LoVo (cell line): ENCODE measurements around the gene PRKCE.
"Not testable (repeated sequence)": the region's sequence is repeated elsewhere in the genome, so short reads cannot be mapped to it uniquely, and the experiment has no call there.

ENCODE experiments used
- DNase-seq: peaks from one replicate; pipeline ENCODE4 v3.0.0-alpha.2; 2016; ENCODE audit warnings: low spot score

PRKCE gene

DNA sequence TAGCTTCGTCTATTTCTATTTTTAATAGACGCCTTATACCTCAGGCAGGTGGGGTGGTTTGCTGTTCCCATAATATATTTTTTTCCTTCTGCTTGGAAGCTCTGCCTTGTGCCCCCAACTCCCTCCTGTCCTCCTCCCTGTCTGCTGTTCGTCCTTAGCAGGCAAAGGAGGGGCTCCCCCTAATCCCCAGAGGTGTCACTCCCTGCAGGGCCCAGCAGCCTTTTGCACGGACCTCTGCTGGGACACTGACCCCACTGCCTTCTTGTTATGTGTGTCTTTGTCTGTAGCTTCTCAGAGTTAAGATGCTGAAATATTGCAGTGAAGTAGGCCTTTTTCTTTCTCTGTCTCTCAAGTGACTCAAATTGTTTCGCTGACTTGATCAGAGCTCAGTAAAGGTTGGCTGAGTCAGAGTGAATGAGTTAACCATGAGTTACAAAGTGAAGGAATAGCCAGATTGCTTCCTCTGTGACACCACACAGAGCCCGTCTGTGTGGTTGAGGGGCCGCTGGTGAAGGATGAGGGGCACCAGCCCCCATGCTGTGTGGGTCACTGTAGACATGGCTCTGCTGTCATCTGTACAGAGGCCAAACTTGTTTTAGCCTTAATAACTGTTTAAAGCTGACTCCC, 47.7 kb downstream of the PRKCE start:
- no peak for DNase-seq

DNA sequence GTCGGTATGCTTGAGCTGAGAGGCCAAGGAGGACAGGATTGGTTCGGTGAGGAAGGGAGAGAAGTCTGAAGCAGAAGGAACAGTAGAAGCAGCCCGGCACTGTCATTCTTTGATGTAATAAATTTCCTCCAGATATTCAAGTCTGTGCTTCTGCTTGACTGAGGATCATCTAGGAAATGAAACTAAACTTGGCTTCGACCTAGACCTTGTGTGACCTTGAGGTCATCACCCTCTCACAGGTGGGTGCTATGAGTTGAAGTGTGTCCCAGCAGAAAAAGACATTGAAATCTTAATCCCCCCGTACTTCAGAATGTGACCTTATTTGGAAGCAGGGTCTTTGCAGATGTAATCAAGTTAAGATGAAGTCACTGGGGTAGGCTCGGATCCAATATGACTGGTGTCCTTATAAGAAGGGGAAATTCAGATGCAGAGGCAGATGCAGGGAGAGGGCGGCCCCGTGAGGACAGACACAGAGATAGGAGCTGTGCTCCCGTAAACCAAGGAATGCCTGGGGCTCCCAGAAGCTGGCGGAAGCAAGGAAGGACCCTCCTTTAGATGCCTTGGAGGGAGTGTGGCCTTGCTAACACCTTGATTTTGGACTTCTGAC, 49.0 kb downstream of the PRKCE start:
- DNase-seq: no peak

DNA sequence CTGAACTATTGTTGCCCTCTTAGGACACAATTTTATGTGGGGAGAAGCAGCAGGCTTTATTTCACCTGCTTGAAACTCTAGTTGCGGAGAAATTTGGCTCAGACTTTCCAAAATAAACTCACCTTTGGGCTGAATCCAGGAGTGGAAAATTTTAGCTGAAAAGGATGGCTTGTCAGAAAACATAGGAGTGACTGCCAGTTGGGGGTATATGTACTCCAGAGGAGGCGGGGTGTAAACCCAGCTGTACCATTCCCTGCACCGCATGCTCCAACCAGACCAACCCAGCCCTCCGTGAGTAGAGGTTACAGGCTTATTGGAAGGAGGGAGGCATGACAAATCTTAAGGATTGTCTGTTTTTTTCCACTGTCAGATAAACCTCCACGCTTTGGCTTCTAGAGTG, 53.8 kb downstream of the PRKCE start:
- no peak for DNase-seq

DNA sequence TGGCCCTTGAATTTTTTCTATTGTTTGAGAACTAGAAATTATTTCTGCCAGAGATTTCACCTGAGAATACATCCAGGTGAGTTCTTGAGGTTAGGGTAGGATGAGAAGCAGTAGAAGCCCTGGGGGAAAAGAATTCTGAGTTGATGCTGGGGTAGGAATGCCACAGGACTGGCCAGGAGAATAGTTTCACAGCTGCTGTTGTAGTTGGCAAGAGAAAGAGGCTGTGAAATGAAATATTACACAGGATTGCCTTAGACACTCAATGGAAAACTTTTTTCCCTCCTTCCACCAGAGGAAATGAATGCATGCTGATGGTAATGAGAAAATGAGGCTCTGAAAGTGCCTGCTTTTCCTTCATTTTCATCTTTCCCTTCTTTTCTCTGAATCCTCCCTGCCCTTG, 54.6 kb downstream of the PRKCE start:
- DNase-seq: no peak

DNA sequence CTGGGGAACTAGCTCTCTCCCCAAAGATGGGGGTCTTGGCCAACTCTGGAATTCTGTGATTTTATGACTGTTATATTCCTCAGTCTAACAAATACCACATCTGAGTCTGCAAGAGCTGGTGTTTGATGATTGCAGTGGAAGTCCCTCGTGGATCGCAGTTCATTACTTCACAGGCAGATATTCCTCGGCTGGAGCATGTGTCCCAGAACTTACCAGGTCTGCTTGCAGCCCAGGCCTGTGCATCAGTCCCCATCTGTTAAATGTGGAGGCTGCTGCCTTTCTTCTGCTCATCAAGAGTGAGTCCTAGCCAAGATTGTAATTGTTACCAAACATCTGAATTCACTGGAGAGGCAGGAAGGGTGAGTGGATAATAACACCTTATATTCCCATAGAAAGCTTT, 55.5 kb downstream of the PRKCE start:
- DNase-seq: no peak

DNA sequence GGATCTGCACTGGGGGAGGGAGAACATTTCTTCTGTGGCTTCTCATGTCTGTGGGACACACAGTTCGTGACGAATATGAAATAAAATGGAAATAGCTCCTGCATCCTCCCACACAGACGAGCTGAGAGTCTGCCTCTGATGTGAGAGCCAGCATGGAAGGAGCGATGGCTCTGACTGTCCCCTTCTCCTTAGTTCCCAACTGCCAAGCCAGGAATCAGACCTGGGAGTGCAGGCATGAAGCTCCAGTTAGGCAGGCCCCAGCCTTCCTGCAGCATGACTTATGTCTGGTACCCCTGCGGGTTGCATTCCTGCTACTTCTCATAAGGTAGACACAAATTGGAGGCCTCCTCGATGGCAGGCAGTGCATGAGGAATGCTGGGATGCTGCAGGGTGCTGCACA, 56.2 kb downstream of the PRKCE start:
- no peak for DNase-seq

DNA sequence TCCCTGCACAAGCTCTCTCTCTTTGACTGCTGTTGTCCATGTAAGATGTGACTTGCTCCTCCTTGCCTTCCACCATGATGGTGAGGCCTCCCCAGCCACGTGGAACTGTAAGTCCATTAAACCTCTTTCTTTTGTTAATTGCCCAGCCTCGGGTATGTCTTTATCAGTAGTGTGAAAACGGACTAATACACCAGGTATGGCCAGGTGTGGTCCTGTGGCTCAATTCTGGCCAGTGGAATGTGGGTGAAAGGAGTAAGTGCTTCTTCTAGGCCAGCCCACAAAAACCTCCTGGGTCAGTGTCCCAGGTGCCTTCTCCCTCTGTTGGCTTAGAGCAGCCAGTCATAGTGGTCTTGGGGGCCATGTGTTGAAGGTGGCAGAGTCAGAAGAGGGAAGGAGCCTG, 57.0 kb downstream of the PRKCE start:
- DNase-seq: no peak

DNA sequence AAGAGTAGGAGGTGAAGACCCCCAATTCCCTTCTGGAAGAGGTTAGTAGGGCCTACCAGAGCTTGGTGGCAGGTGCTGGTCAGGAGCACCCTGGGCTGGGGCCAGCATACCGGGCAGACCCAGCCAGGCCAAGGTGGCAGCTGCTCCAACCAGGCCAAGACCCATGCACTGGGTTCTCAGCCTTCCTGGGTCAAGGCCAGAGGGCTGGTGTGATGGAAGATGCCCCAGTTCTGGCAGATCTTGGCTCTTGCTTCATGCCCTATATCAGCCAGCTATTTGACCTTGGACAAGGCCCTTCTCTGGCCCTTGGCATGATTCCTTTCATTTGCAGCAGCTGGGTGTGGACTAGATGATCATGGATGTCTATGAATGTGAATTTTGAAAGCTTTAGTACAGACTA, 57.7 kb downstream of the PRKCE start:
- no peak for DNase-seq

DNA sequence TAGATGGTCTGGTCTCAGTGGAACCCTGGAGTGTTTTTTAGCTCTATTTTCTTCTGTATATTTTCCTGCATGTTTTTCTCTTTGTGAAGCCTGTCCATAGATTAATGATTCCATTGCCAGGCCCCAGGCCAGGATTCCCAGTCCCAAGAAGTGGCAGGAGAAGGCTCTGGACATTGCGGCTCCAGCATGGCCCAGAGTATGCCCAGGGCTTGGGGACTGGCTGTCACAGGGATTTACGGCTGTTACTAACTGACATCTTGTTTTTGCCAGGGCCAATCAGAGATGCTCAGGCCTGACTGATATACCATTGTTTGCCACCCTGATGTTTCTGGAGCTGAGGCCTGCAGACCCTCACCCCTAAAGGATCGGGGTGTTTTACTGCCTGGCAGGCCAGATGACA, 59.0 kb downstream of the PRKCE start:
- DNase-seq: no peak

DNA sequence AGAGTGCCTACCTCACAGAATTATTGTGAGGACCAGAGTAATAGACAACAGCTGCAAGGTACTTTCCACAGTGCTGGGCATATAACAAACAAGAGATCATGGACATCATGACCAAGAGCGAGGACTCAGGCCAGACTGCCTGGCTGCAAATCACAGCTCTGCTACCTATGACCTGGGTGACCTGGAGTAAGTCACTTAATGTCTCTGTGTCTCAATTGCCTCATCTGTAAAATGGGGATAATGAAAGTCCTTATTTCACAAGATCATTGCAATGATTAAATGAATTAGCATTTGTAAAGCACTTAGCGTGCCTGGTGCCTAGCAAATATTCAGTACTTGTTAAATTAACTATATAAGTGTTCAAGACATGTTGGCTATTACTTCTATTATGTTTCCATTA, 59.7 kb downstream of the PRKCE start:
- DNase-seq: no peak

DNA sequence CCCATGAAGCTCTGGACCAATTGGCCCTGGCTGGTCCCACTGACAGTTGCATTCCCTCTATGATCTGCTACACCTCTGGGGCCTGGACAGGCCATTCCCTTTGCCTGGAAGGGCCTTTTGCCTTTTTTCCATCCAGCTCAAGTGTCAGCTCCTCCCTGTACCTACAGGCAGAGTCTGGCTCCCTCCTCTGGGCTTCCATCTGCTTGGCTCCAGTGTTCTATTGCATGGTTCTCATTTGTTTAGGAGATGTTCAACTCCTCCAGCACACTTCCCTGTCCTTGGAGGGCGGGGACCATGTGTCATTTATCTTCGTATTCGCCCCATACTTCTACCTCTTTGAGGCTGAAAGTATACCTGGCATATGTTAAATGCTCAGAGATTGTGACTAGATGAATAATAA, 61.1 kb downstream of the PRKCE start:
- no peak for DNase-seq

DNA sequence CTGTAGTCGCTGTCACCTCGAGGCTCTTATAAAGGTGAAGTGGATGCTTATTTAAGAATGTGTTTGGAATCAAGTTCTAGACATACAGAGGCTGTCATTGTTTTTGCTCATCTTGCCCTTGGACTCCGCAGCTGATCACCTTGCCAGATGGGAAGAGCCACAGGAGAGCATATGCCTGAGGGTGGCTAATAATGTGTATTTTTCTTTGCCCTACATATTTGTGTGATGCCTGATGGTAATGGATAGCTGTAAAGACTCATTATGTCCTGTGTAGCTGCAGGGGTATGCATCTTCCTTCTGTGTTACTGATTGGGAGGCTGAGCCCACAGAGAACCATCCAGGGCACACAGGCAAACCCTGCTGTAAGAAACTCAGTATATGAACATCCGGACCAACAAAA, 61.7 kb downstream of the PRKCE start:
- no peak for DNase-seq

DNA sequence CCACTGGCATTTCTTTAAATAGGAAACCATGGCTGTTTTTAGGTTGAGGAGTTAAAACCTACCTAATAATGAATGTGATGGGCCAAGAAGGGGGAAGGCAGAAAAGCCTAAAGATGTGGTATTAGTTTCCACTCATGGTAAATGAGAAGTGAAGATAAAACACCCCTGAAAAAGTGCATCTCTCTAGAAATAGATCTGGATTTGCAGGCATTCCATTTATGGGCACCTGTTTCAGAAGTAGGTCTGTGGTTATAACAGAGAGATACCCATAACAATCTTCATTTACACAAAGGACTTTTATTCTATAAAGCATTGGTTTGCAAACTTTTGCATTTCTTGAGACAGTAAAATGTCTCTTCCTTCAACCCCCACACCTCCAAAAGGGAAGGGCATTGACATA, 62.1 kb downstream of the PRKCE start:
- DNase-seq: no peak

DNA sequence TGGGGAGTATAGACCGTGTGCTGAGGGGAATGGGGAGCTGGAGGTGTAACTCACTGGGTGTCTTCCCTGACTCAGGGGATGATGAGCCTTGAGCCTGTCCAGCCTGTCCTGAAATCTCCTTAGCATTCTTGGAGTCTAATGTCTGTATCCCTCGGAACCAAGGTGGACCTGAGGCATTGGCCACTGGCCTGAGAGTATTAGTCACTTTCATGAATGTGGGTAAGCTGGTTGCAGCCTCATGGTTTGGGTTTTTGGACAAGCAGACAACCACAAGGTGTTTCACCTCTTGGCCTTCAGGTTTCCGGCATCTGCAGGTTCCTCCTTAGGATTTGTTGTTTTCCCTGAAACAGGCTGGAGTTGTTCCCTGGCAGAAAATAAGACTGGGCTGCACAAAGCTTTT, 63.2 kb downstream of the PRKCE start:
- no peak for DNase-seq

DNA sequence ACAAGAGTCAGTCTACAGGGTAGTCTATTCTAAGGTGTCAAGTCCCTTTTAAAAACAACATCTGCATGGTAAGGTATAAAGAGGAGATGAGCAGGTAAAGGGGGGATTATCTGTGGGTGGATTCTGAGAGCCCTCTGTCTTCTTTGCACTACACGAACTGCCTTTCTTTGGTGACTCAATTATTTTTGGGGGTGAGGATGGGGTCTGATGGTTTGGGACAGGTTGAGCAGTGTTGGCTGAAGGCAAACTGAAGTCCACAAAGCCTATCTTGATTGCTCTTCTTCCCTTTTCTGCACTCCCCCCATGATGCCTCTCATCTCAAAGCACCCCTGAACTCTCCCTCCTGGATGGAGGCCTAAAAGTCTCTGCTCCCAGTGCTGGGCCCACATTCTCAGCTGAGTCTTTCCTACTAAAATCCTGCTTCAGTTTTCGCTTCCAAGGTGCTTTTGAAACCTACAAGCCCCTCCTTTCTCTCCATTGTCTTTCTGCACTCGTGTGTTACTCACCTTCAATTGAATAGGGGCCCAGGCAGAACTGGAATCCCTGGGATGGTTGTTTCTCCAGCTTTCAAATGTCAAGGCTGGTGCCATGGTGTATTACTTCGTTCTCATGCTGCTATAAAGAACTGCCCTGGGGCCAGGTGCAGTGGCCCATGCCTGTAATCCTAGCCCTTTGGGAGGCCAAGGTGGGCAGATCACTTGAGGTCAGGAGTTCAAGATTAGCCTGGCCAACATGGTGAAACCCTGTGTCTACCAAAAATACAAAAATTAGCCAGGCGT, 64.3 kb downstream of the PRKCE start:
- DNase-seq: no peak

DNA sequence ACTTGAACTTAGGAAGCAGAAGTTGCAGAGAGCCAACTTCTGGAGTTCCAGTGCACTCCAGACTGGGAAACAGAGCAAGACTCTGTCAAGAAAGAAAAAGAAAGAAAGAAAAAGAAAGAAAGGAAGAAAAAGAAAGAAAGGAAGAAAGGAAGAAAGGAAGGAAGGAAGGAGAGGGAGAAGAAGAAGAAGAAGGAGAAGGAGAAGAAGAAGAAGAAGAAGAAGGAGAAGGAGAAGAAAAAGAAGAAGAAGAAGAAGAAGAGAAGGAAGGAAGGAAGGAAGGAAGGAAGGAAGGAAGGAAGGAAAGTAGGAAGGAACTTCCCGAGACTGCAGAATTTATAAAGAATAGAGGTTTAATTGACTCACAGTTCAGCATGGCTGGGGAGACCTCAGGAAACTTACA, 65.0 kb downstream of the PRKCE start:
- not testable (repeated sequence) for DNase-seq

DNA sequence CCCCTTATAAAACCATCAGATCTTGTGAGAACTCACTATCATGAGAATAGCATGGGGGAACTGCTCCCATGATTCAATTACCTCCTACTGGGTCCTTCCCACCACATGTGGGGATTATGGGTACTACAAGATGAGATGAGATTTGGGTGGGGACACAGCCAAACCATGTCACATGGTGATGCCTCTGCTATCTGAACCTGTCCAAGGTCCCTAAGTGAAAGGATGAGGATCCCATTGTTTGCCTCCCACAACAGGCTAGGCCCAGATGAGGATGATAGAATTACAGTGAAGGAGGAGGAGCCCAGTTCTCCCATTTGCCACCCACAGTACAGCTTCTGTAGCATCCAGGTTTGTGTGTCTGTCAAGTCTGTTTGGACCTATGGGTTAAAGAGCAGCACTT, 65.4 kb downstream of the PRKCE start:
- DNase-seq: no peak

DNA sequence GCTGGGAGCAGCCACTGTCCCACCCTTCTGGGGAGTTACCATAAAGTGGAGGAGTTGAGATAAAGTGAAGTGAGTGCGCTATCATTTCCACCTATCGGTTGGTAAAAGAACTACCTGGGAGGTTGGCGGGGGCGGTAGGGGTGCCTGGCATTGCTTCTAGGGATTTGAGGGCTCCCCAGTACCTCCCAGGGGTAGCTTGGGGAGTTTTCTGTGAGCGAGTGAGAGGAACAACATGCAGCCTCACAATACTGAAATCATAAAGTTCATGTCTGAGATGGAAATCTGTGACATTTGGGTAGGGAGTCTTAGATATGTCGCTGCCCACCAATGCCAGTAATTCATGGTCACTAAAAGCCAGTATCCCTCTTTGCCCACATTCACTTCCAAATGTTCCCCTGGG, 68.7 kb downstream of the PRKCE start:
- DNase-seq: no peak

DNA sequence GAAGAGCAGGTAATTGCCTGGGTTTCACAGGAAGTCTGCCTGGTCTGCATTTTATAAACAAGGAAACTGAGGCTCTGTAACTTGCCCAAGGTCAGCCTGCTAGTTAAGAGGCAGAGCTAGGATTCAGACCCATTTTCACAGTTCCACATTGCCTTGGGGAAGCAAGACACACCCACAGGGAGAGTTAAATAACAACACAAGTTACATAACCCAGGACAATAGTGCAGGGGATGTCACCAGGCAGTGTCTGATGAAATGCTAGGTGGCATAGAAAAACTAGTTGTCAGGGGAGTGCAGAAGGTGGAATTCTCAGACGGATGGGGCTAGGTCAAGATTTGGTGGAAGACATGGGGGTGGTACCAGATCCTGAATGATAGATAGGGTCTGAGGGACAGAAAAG, 69.7 kb downstream of the PRKCE start:
- DNase-seq: no peak

DNA sequence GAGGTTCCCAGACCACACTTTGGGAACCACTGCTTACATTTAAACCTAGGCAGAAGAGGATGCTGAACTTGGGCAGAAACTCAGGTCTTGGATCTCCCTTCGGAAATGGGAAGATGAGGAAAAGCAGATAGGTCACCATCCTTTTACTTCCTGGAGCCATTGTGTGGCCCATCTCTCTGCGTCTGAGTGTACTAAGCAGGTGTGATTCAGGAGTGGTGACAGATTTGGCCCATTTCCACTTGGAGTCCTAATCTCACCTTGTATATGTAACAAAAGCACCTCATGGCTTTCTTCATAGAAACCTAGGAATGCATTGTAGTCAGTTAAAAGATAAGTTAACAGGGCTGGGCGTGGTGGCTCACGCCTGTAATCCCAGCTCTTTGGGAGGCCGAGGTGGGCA, 71.0 kb downstream of the PRKCE start:
- no peak for DNase-seq

DNA sequence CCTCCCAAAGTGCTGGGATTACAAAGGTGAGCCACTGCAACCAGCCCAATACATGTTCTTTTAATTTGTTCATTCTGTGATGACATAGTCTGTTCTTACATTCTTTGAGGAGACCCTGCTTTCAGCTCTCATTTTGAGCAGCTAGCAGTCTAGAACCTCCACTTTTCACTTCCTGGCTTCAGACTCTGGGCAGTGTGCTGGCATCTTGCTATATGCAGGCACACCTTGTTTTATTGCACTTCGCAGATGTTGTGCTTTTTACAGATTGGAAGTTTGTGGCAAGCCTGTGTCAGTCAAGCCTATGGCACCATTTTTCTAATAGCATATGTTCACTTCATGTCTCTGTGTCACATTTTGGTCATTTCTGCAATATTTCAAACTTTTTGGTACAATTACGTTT, 72.4 kb downstream of the PRKCE start:
- peak; percentile 2 for DNase-seq

DNA sequence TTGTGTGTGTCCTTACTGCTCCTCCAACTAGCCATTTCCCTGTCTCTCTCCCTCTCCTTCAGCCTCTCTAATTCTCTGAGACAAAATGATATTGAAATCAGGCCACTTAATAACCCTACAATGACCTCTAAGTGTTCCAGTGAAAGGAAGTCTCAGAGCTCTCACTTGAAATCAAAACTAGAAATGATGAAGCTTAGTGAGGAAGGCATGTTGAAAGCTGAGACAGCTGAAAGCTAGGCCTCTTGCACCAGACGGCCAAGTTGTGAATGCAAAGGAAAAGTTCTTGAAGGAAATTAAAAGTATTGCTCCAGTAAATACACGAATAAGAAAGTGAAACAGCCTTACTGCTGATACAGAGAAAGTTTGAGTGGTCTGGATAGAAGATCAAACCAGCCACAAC, 72.9 kb downstream of the PRKCE start:
- no peak for DNase-seq

DNA sequence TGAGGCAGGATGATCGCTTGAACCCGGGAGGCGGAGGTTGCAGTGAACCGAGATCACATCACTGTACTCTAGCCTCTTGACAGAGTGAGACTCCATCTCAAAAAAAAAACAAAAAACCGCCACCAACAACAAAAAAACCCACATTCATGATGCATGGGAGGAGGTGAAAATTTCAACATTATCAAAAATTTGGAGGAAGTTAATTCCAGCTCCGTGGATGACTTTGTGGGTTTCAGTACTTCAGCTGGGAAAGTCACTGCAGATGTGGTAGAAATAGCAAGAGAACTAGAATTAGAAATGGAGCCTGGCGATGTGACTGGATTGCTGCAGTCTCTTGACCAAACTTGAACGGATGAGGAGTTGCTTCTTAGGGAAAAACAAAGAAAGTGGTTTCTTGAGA, 74.3 kb downstream of the PRKCE start:
- no peak for DNase-seq

DNA sequence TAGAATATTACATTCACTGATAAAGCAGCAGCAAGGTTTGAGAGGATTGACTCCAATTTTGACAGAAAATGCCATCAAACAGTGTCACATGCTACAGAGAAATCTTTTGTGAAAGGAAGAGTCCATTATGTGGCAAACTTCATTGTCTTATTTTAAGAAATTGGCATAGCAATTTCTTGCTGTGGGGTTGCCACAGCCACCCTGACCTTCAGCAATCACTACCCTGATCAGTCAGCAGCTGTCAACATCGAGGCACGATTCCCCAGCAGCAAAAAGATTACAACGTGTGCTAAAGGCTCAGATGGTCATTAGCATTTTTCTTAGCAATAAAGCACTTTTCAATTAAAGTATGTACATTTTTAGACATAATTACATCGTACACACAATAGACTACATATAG, 74.7 kb downstream of the PRKCE start:
- DNase-seq: no peak
